CD4-positive, alpha-beta T cell (primary cell): ENCODE measurements around the gene MAP2K4. TPM values are rescaled to one million over a fixed set of nuclear protein-coding genes. Genes with fewer than 3 reads are reported as not detected.
"Not testable (repeated sequence)": the region's sequence is repeated elsewhere in the genome, so short reads cannot be mapped to it uniquely, and the experiment has no call there.

Experiments used
- ATAC-seq: fragments of 200-7000 bp; cut with Tn5 transposase; one replicate; pipeline ENCODE4 v1.10.0; 2022; ENCODE audit warnings: mild to moderate bottlenecking; ENCODE audit not compliant: poor library complexity
- CTCF ChIA-PET: fragments of 350-600 bp; sonication (Branson Sonifier 250); formaldehyde crosslinking; loops from one replicate; lab custom pipeline; 2021; ENCODE audit warnings: antibody characterized with exemption, inconsistent platforms; lab: Charles Lee
- POLR2A ChIA-PET: fragments of 350-600 bp; sonication (Branson Sonifier 250); formaldehyde crosslinking; loops from one replicate; lab custom pipeline; 2021; ENCODE audit warnings: antibody characterized with exemption, inconsistent platforms; lab: Charles Lee
- DNase-seq, 14 experiments: peaks; one replicate each; pipeline ENCODE4 v3.0.0-alpha.2; 2013 to 2020; ENCODE audit warnings: mixed read lengths in 2 of 14
- H3K27ac ChIP-seq, 2 donors: one replicate each; pipeline versions ENCODE4 v1.5.1 to v1.7.0; 2013; ENCODE audit warnings: low read length in 2 of 2, low read depth in 1 of 2, mild to moderate bottlenecking in 1 of 2
- H3K27me3 ChIP-seq, 2 experiments: 1 replicate in 1 of 2; 2 replicates in 1 of 2; pipeline versions ENCODE4 v1.6.1 to v1.7.0; 2013; ENCODE audit warnings: low read length in 2 of 2, control low read depth in 1 of 2, mild to moderate bottlenecking in 1 of 2, moderate library complexity in 1 of 2; ENCODE audit not compliant: insufficient read depth in 2 of 2, control insufficient read depth in 1 of 2
- H3K36me3 ChIP-seq: one replicate; pipeline ENCODE4 v1.6.1; 2013; ENCODE audit warnings: low read length, control low read depth; ENCODE audit not compliant: insufficient read depth
- H3K4me1 ChIP-seq: one replicate; pipeline ENCODE4 v1.6.1; 2013; ENCODE audit warnings: low read length, control low read depth; ENCODE audit not compliant: insufficient read depth
- H3K4me3 ChIP-seq: one replicate; pipeline ENCODE4 v1.5.1; 2013; ENCODE audit warnings: mild to moderate bottlenecking, low read length, moderate library complexity
- H3K9me3 ChIP-seq, 2 experiments: 1 replicate in 1 of 2; 2 replicates in 1 of 2; pipeline versions ENCODE4 v1.6.1 to v1.7.0; 2013; ENCODE audit warnings: low read length in 2 of 2, mild to moderate bottlenecking in 2 of 2, control low read depth in 1 of 2, moderate library complexity in 1 of 2; ENCODE audit not compliant: control insufficient read depth in 1 of 2, insufficient read depth in 1 of 2
- H3K27ac Mint-ChIP-seq: one replicate; pipeline ENCODE4 v1.8.0; 2020; ENCODE audit warnings: mixed read lengths
- H3K27me3 Mint-ChIP-seq: one replicate; pipeline ENCODE4 v1.8.0; 2021; ENCODE audit warnings: mixed read lengths
- H3K36me3 Mint-ChIP-seq: one replicate; pipeline ENCODE4 v1.8.0; 2021; ENCODE audit warnings: low read depth, mixed read lengths
- H3K4me1 Mint-ChIP-seq: one replicate; pipeline ENCODE4 v1.8.0; 2021; ENCODE audit warnings: low read depth, mixed read lengths
- H3K4me3 Mint-ChIP-seq: one replicate; pipeline ENCODE4 v1.8.0; 2020; ENCODE audit warnings: mild to moderate bottlenecking, mixed read lengths
- H3K9me3 Mint-ChIP-seq: one replicate; pipeline ENCODE4 v1.8.0; 2020; ENCODE audit warnings: mixed read lengths
- intact Hi-C, 2 experiments: fragments of 100-400 bp; cut with DNase I in 1 of 2; cut with micrococcal nuclease in 1 of 2; formaldehyde crosslinking; loops; one replicate each; pipeline versions ENCODE4 v1.15.1 to v1.9.0; 2023 to 2025; cut with DNase I, micrococcal nuclease
- polyA plus RNA-seq, 2 donors: library from polyadenylated mRNA; unstranded; fragments of 120-200 nt; gene quantifications; one replicate each; pipeline ENCODE4 v1.2.1, GENCODE V29; 2013
- total RNA-seq, 174 experiments: library from RNA in 2 of 174; stranded (reverse) in 2 of 174; gene quantifications; one replicate each; pipeline ENCODE4 v1.2.3 and lab custom pipeline; 2021 to 2026
- TF ChIP-seq, protein P1 (sequence below): fragments of 200-600 bp; IDR thresholded peaks from one replicate; pipeline ENCODE4 v1.8.0; 2022; ENCODE audit warnings: antibody characterized with exemption, mild to moderate bottlenecking

Gene MAP2K4
- total RNA-seq (10 to 100 TPM; 22.4 to 22.6 TPM), total RNA-seq (lab: John Stamatoyannopoulos, UW) (28.7 to 110 (median 66.7) reads per million in 172 experiments)
- polyA plus RNA-seq (2013, experiment 1 of 2): 17.9 TPM
- 17.8 TPM for polyA plus RNA-seq (2013, experiment 2 of 2)

DNA sequence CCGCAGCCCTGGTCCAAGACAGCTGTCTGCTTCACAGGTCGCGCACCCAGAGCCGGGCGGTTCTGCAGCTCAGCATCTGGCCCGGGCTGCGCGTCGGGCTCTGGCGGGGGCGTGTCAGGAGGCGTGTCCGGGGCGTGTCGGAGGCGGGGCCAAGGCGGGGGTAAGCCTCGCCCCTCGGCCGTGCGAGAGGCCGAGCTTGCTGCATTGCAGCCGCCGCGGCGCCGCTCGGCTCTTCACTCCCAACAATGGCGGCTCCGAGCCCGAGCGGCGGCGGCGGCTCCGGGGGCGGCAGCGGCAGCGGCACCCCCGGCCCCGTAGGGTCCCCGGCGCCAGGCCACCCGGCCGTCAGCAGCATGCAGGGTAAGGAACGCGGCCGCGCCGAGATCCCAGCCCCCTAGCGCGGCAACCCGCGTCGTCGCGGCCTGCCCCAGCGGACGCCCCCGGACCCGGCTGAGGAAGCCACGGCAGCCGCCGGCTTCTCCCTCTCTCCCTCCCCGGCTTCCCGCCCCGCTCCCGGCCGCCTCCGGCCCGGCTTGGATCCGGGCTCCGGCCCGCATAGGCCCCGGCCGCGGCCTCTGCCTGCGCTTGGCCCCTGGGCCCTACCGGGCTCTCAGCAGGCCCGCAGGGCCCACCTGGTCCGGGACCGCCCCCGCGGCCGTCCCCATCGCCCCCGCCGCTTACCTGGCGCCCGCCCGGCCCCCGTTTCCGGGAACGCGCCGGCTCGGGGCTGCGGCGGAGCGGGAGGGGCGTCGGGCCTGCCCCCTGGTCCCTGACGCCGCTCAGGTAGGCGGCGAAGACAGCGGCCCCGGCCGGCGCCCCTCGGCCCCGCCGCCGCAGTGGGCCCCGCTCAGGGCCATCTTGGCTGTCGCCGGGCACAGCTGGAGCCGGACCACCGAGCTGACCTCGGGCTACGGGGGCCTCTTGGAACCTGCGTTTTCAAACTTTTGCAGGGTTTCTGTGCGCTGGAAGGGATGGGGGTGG, at the start of gene MAP2K4:
MAP2K4 (plus strand) TSS at position 236 of the 981 bp plus-strand sequence; CDS start at position 246, 10 bp downstream.
- Mint-ChIP-seq H3K27ac (peak within 1 kb of the TSS; percentile 77), H3K4me1 (peaks cover 55% of the 10 kb centered on the region), H3K36me3 (peaks cover 4% of the 10 kb centered on the region), H3K9me3 (no peaks in the 10 kb centered on the region), H3K4me3 (peak within 1 kb of the TSS; percentile 91), H3K27me3 (peaks cover 6% of the 10 kb centered on the region)
- H3K27me3 ChIP-seq: no peaks in the 10 kb centered on the region
- H3K4me3 ChIP-seq: peak within 1 kb of the TSS; percentile 58
- intact Hi-C loops: loop anchor here (1.0 to 5.0 kb wide), 3 partner anchors 23 to 1324 kb away; partner anchors contain the start of genes ADPRM (in 1 of the 2), SCO1 (in 1 of the 2) and ZNF18 (in 1 of the 2)
- ATAC-seq: peak; percentile 95
- peak within 1 kb of the TSS in 1 of 2 donors; percentile 26 for H3K27ac ChIP-seq
- ChIA-PET CTCF (interaction anchor here (0.9 to 3.8 kb wide), 3 partner anchors 21 to 997 kb away, joined by 3 to 21 read pairs (median 4); partner anchors contain the start of genes ELAC2 and ZNF18), POLR2A (interaction anchor here (0.6 to 11.4 kb wide), 12 partner anchors 10 to 997 kb away, joined by 3 to 389 read pairs (median 4); partner anchors contain the start of genes ELAC2 and ZNF18)
- TF ChIP-seq, protein P1, sequence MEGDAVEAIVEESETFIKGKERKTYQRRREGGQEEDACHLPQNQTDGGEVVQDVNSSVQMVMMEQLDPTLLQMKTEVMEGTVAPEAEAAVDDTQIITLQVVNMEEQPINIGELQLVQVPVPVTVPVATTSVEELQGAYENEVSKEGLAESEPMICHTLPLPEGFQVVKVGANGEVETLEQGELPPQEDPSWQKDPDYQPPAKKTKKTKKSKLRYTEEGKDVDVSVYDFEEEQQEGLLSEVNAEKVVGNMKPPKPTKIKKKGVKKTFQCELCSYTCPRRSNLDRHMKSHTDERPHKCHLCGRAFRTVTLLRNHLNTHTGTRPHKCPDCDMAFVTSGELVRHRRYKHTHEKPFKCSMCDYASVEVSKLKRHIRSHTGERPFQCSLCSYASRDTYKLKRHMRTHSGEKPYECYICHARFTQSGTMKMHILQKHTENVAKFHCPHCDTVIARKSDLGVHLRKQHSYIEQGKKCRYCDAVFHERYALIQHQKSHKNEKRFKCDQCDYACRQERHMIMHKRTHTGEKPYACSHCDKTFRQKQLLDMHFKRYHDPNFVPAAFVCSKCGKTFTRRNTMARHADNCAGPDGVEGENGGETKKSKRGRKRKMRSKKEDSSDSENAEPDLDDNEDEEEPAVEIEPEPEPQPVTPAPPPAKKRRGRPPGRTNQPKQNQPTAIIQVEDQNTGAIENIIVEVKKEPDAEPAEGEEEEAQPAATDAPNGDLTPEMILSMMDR: no peak
- peak; percentile 86 to 99 (median 95) for DNase-seq
- no peaks in the 10 kb centered on the region for H3K9me3 ChIP-seq
- H3K36me3 ChIP-seq: no peaks in the 10 kb centered on the region
- H3K4me1 ChIP-seq: peaks cover 13% of the 10 kb centered on the region

DNA sequence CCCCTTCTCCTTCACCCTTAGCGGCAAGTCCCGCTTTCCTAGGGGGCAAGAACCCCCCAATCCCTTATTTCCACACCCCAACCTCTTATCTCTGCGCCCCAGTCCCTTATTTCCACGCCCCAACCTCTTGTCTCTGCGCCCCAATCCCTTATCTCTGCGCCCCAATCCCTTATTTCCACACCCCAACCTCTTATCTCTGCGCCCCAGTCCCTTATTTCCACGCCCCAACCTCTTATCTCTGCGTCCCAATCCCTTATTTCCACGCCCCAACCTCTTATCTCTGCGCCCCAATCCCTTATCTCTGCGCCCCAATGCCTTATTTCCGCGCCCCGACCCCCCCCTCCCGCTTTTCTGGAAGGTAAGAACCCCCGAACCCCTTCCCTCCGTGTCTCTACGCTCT, 47.9 kb upstream of the MAP2K4 start:
- H3K27me3 Mint-ChIP-seq, CTCF ChIA-PET: not testable (repeated sequence)
- peaks cover 19% of the 10 kb centered on the region for H3K9me3 Mint-ChIP-seq

DNA sequence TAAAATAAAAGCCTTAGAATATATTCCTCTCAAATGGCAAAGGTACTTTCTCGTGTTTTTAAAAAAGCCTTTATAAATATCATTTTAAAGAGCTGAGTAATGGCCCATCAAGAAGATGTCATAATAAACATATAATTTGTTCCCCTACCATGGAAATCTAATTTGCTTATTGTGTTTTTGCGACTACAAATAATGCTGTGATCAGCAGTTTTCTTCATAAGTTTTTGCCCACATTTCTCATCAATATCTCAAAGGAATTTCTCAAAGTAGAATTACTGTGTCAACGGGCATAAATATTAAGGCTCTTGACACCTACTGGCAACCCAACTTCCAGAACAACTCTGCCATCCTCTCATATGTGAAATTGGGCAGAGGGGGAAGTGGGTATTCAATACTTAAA, 40.9 kb upstream of the MAP2K4 start:
- H3K4me3 Mint-ChIP-seq: no peak overlapping the region
- peaks cover 94% of the 10 kb centered on the region for H3K36me3 Mint-ChIP-seq
- no peak overlapping the region for H3K27ac ChIP-seq
- CTCF ChIA-PET: no interaction called here
- H3K4me1 Mint-ChIP-seq: no peaks in the 10 kb centered on the region
- intact Hi-C loops: no loop called here
- no peak overlapping the region for H3K4me3 ChIP-seq
- no peaks in the 10 kb centered on the region for H3K27me3 ChIP-seq
- H3K9me3 ChIP-seq: no peaks in the 10 kb centered on the region
- POLR2A ChIA-PET: interaction anchor here (0.6 to 1.1 kb wide), 2 partner anchors 18 to 565 kb away, joined by 4 to 7 read pairs; partner anchors contain the start of gene ZNF18
- H3K4me1 ChIP-seq: no peaks in the 10 kb centered on the region
- H3K27ac Mint-ChIP-seq: no peak overlapping the region
- DNase-seq (no peak), ATAC-seq (no peak)
- no peaks in the 10 kb centered on the region for H3K9me3 Mint-ChIP-seq
- TF ChIP-seq, protein P1: no peak
- no peaks in the 10 kb centered on the region for H3K27me3 Mint-ChIP-seq
- H3K36me3 ChIP-seq: peaks cover 50% of the 10 kb centered on the region

More for the DNA sequence above, 47.9 kb upstream of the MAP2K4 start:
- H3K27ac ChIP-seq, H3K4me3 Mint-ChIP-seq, H3K9me3 ChIP-seq, H3K4me1 Mint-ChIP-seq, ATAC-seq, H3K4me1 ChIP-seq, H3K36me3 ChIP-seq, H3K27me3 ChIP-seq, H3K4me3 ChIP-seq, DNase-seq, H3K27ac Mint-ChIP-seq, intact Hi-C loops, POLR2A ChIA-PET: not testable (repeated sequence)
- H3K36me3 Mint-ChIP-seq: peaks cover 86% of the 10 kb centered on the region
